ENCODE measurements around the gene ADAM12.

Gene ADAM12

GRCh38 chr10:126166797-126167196 lies 221.5 kb downstream of the ADAM12 start:
- H3K9ac ChIP-seq (ENCODE audit: insufficient read length, low read depth), result no peak overlapping the region
- no peaks in the 10 kb centered on the region; the same call in 1 of the 2 replicates for H3K9me3 ChIP-seq (ENCODE audit: insufficient read depth, low read length)
- H3K4me3 ChIP-seq (ENCODE audit: insufficient read length, low read depth), result no peak overlapping the region
- no peak for TF ChIP-seq SUZ12 (IDR thresholded peaks at IDR 0.05; ENCODE audit: extremely low read depth, insufficient read depth, insufficient read length)
- no peak for TF ChIP-seq YY1 (IDR thresholded peaks at IDR 0.05; ENCODE audit: insufficient read depth, insufficient read length)
- no peak for TF ChIP-seq ZNF274 (IDR thresholded peaks at IDR 0.05; ENCODE audit: low read depth, low read length)
- H3K36me3 ChIP-seq (ENCODE audit: insufficient read depth, insufficient read length, low read length), result no peaks in the 10 kb centered on the region
- no peak for DNase-seq (ENCODE audit: low read depth, low spot score)
- no peaks in the 10 kb centered on the region for H3K4me1 ChIP-seq (ENCODE audit: insufficient read depth, insufficient read length)
- no peaks in the 10 kb centered on the region for H3K27me3 ChIP-seq (ENCODE audit: insufficient read depth, insufficient read length)

GRCh38 chr10:126165874-126166273 lies 222.4 kb downstream of the ADAM12 start:
- Histone ChIP-seq H3K9ac (ENCODE audit: insufficient read length, low read depth) (no peak overlapping the region), H3K27me3 (ENCODE audit: insufficient read depth, insufficient read length) (no peaks in the 10 kb centered on the region), H3K4me3 (ENCODE audit: insufficient read length, low read depth) (no peak overlapping the region), H3K36me3 (ENCODE audit: insufficient read depth, insufficient read length, low read length) (no peaks in the 10 kb centered on the region), H3K9me3 (ENCODE audit: insufficient read depth, low read length) (no peaks in the 10 kb centered on the region; the same call in 1 of the 2 replicates), H3K4me1 (ENCODE audit: insufficient read depth, insufficient read length) (no peaks in the 10 kb centered on the region)
- TF ChIP-seq YY1 (IDR thresholded peaks at IDR 0.05; ENCODE audit: insufficient read depth, insufficient read length) (no peak), SUZ12 (IDR thresholded peaks at IDR 0.05; ENCODE audit: extremely low read depth, insufficient read depth, insufficient read length) (no peak), ZNF274 (IDR thresholded peaks at IDR 0.05; ENCODE audit: low read depth, low read length) (no peak)
- no peak for DNase-seq (ENCODE audit: low read depth, low spot score)

- no peak for TF ChIP-seq YY1 (IDR thresholded peaks at IDR 0.05; ENCODE audit: insufficient read depth, insufficient read length)
- no peak for TF ChIP-seq ZNF274 (IDR thresholded peaks at IDR 0.05; ENCODE audit: low read depth, low read length)
- TF ChIP-seq SUZ12 (IDR thresholded peaks at IDR 0.05; ENCODE audit: extremely low read depth, insufficient read depth, insufficient read length), result no peak
- H3K4me3 ChIP-seq (ENCODE audit: insufficient read length, low read depth), result no peak overlapping the region
- H3K9me3 ChIP-seq (ENCODE audit: insufficient read depth, low read length), result no peaks in the 10 kb centered on the region; the same call in 1 of the 2 replicates
- no peaks in the 10 kb centered on the region for H3K4me1 ChIP-seq (ENCODE audit: insufficient read depth, insufficient read length)
- H3K27me3 ChIP-seq (ENCODE audit: insufficient read depth, insufficient read length), result no peaks in the 10 kb centered on the region
- no peaks in the 10 kb centered on the region for H3K36me3 ChIP-seq (ENCODE audit: insufficient read depth, insufficient read length, low read length)
- no peak for DNase-seq (ENCODE audit: low read depth, low spot score)
- H3K9ac ChIP-seq (ENCODE audit: insufficient read length, low read depth), result no peak overlapping the region
Observed at GRCh38 chr10:126163506-126163905, 224.8 kb downstream of the ADAM12 start.

- no peaks in the 10 kb centered on the region for H3K36me3 ChIP-seq (ENCODE audit: insufficient read depth, insufficient read length, low read length)
Observed at GRCh38 chr10:126161691-126162090, 226.6 kb downstream of the ADAM12 start.

GRCh38 chr10:126160971-126161630 lies 227.2 kb downstream of the ADAM12 start:
- Histone ChIP-seq H3K9me3 (ENCODE audit: insufficient read depth, low read length) (no peaks in the 10 kb centered on the region; the same call in 1 of the 2 replicates), H3K36me3 (ENCODE audit: insufficient read depth, insufficient read length, low read length) (no peaks in the 10 kb centered on the region), H3K4me1 (ENCODE audit: insufficient read depth, insufficient read length) (no peaks in the 10 kb centered on the region), H3K9ac (ENCODE audit: insufficient read length, low read depth) (no peak overlapping the region), H3K27me3 (ENCODE audit: insufficient read depth, insufficient read length) (no peaks in the 10 kb centered on the region), H3K4me3 (ENCODE audit: insufficient read length, low read depth) (no peak overlapping the region)
- TF ChIP-seq YY1 (IDR thresholded peaks at IDR 0.05; ENCODE audit: insufficient read depth, insufficient read length) (no peak), SUZ12 (IDR thresholded peaks at IDR 0.05; ENCODE audit: extremely low read depth, insufficient read depth, insufficient read length) (no peak), ZNF274 (IDR thresholded peaks at IDR 0.05; ENCODE audit: low read depth, low read length) (no peak)
- no peak for DNase-seq (ENCODE audit: low read depth, low spot score)

More at GRCh38 chr10:126161691-126162090, 226.6 kb downstream of the ADAM12 start:
- TF ChIP-seq ZNF274 (IDR thresholded peaks at IDR 0.05; ENCODE audit: low read depth, low read length) (no peak), YY1 (IDR thresholded peaks at IDR 0.05; ENCODE audit: insufficient read depth, insufficient read length) (no peak), SUZ12 (IDR thresholded peaks at IDR 0.05; ENCODE audit: extremely low read depth, insufficient read depth, insufficient read length) (no peak)
- H3K9me3 ChIP-seq (ENCODE audit: insufficient read depth, low read length), result no peaks in the 10 kb centered on the region; the same call in 1 of the 2 replicates
- H3K9ac ChIP-seq (ENCODE audit: insufficient read length, low read depth), result no peak overlapping the region
- no peak overlapping the region for H3K4me3 ChIP-seq (ENCODE audit: insufficient read length, low read depth)
- no peaks in the 10 kb centered on the region for H3K27me3 ChIP-seq (ENCODE audit: insufficient read depth, insufficient read length)
- H3K4me1 ChIP-seq (ENCODE audit: insufficient read depth, insufficient read length), result no peaks in the 10 kb centered on the region
- no peak for DNase-seq (ENCODE audit: low read depth, low spot score)

GRCh38 chr10:126160571-126160970 lies 227.7 kb downstream of the ADAM12 start:
- Histone ChIP-seq H3K9ac (ENCODE audit: insufficient read length, low read depth) (no peak overlapping the region), H3K27me3 (ENCODE audit: insufficient read depth, insufficient read length) (no peaks in the 10 kb centered on the region), H3K4me1 (ENCODE audit: insufficient read depth, insufficient read length) (no peaks in the 10 kb centered on the region), H3K36me3 (ENCODE audit: insufficient read depth, insufficient read length, low read length) (no peaks in the 10 kb centered on the region), H3K4me3 (ENCODE audit: insufficient read length, low read depth) (no peak overlapping the region), H3K9me3 (ENCODE audit: insufficient read depth, low read length) (no peaks in the 10 kb centered on the region; the same call in 1 of the 2 replicates)
- TF ChIP-seq ZNF274 (IDR thresholded peaks at IDR 0.05; ENCODE audit: low read depth, low read length), result no peak
- TF ChIP-seq YY1 (IDR thresholded peaks at IDR 0.05; ENCODE audit: insufficient read depth, insufficient read length), result no peak
- TF ChIP-seq SUZ12 (IDR thresholded peaks at IDR 0.05; ENCODE audit: extremely low read depth, insufficient read depth, insufficient read length), result no peak
- no peak for DNase-seq (ENCODE audit: low read depth, low spot score)

- no peaks in the 10 kb centered on the region; the same call in 1 of the 2 replicates for H3K9me3 ChIP-seq (ENCODE audit: insufficient read depth, low read length)
- no peaks in the 10 kb centered on the region for H3K36me3 ChIP-seq (ENCODE audit: insufficient read depth, insufficient read length, low read length)
- DNase-seq (ENCODE audit: low read depth, low spot score), result no peak
Observed at GRCh38 chr10:126158133-126158892, 230.0 kb downstream of the ADAM12 start.

More at GRCh38 chr10:126158133-126158892, 230.0 kb downstream of the ADAM12 start:
- no peaks in the 10 kb centered on the region for H3K27me3 ChIP-seq (ENCODE audit: insufficient read depth, insufficient read length)
- TF ChIP-seq YY1 (IDR thresholded peaks at IDR 0.05; ENCODE audit: insufficient read depth, insufficient read length) (no peak), ZNF274 (IDR thresholded peaks at IDR 0.05; ENCODE audit: low read depth, low read length) (no peak), SUZ12 (IDR thresholded peaks at IDR 0.05; ENCODE audit: extremely low read depth, insufficient read depth, insufficient read length) (no peak)
- H3K4me3 ChIP-seq (ENCODE audit: insufficient read length, low read depth), result no peak overlapping the region
- H3K9ac ChIP-seq (ENCODE audit: insufficient read length, low read depth), result no peak overlapping the region
- peaks cover 2% of the 10 kb centered on the region for H3K4me1 ChIP-seq (ENCODE audit: insufficient read depth, insufficient read length)

All from NT2/D1 (cell line).